OCI-LY1 (cell line): Measurements from ENCODE around the gene NR4A1.

Experiments used
- H2AFZ ChIP-seq: fragments of 200-600 bp; sonication (generic), shearing (Covaris generic); 2 replicates; pipeline ENCODE4 v1.6.0; 2014; ENCODE audit warnings: antibody characterized with exemption, mild to moderate bottlenecking, low read length
- H3F3A ChIP-seq: fragments of 200-600 bp; sonication (generic), shearing (Covaris generic); 2 replicates; pipeline ENCODE4 v1.6.0; 2014; ENCODE audit warnings: mild to moderate bottlenecking, antibody characterized with exemption, low read length, moderate library complexity; ENCODE audit not compliant: insufficient read depth
- H3K27ac ChIP-seq: fragments of 200-600 bp; sonication (generic); 2 replicates; pipeline ENCODE4 v1.5.1; 2014; ENCODE audit warnings: low read length, mixed run types, mild to moderate bottlenecking, low read depth; ENCODE audit not compliant: poor library complexity, severe bottlenecking
- H3K27me3 ChIP-seq: fragments of 200-600 bp; sonication (generic); 2 replicates; pipeline ENCODE4 v1.6.0; 2014; ENCODE audit warnings: antibody characterized with exemption, mild to moderate bottlenecking, low read length, moderate library complexity; ENCODE audit not compliant: insufficient read depth
- H3K36me3 ChIP-seq: fragments of 200-600 bp; sonication (generic); 2 replicates; pipeline ENCODE4 v1.6.1; 2014; ENCODE audit warnings: mild to moderate bottlenecking, antibody characterized with exemption, low read length, moderate library complexity, mixed read lengths; ENCODE audit not compliant: insufficient read depth
- H3K4me1 ChIP-seq: fragments of 200-600 bp; sonication (generic); 2 replicates; pipeline ENCODE4 v1.5.1; 2014; ENCODE audit warnings: mild to moderate bottlenecking, low read length, moderate library complexity; ENCODE audit not compliant: insufficient read depth, severe bottlenecking
- H3K4me2 ChIP-seq: fragments of 200-600 bp; sonication (generic), shearing (Covaris generic); 2 replicates; pipeline ENCODE4 v1.6.1; 2014; ENCODE audit warnings: low read length
- H3K4me3 ChIP-seq: fragments of 200-600 bp; sonication (generic); 2 replicates; pipeline ENCODE4 v1.5.1; 2014; ENCODE audit warnings: low read length, low read depth, mild to moderate bottlenecking, mixed read lengths; ENCODE audit not compliant: poor library complexity, severe bottlenecking
- H3K79me2 ChIP-seq: fragments of 200-600 bp; shearing (Covaris generic); 2 replicates; pipeline ENCODE4 v1.6.1; 2016; ENCODE audit warnings: mixed run types, low read length, mixed read lengths; ENCODE audit not compliant: insufficient read depth
- H3K9ac ChIP-seq: fragments of 200-600 bp; sonication (generic), shearing (Covaris generic); 2 replicates; pipeline ENCODE4 v1.6.1; 2014; ENCODE audit warnings: mild to moderate bottlenecking, low read length, mixed read lengths
- H3K9me2 ChIP-seq: fragments of 200-600 bp; sonication (generic), shearing (Covaris generic); 2 replicates; pipeline ENCODE4 v1.6.1; 2014; ENCODE audit warnings: low read depth, mild to moderate bottlenecking, low read length, mixed read lengths
- H3K9me3 ChIP-seq: fragments of 200-600 bp; shearing (Covaris generic); 2 replicates; pipeline ENCODE4 v1.6.1; 2014; ENCODE audit warnings: low read length, mixed read lengths
- H4K20me1 ChIP-seq: fragments of 200-600 bp; sonication (generic), shearing (Covaris generic); 2 replicates; pipeline ENCODE4 v1.6.0; 2016; ENCODE audit warnings: mild to moderate bottlenecking, low read length; ENCODE audit not compliant: insufficient read depth
- EZH2 ChIP-seq: fragments of 200-600 bp; sonication (generic), shearing (Covaris generic); IDR thresholded peaks from 2 replicates; pipeline ENCODE4 v1.8.0; 2017; ENCODE audit warnings: borderline replicate concordance, mixed run types, mild to moderate bottlenecking, antibody characterized with exemption, low read length, moderate library complexity, mixed read lengths
- TF ChIP-seq, protein P1 (sequence below): fragments of 200-600 bp; sonication (generic), shearing (Covaris generic); IDR thresholded peaks from 2 replicates; pipeline ENCODE4 v1.5.1; 2017; ENCODE audit warnings: mild to moderate bottlenecking, antibody characterized with exemption, low read length, moderate library complexity, mixed read lengths

The NR4A1 gene

DNA sequence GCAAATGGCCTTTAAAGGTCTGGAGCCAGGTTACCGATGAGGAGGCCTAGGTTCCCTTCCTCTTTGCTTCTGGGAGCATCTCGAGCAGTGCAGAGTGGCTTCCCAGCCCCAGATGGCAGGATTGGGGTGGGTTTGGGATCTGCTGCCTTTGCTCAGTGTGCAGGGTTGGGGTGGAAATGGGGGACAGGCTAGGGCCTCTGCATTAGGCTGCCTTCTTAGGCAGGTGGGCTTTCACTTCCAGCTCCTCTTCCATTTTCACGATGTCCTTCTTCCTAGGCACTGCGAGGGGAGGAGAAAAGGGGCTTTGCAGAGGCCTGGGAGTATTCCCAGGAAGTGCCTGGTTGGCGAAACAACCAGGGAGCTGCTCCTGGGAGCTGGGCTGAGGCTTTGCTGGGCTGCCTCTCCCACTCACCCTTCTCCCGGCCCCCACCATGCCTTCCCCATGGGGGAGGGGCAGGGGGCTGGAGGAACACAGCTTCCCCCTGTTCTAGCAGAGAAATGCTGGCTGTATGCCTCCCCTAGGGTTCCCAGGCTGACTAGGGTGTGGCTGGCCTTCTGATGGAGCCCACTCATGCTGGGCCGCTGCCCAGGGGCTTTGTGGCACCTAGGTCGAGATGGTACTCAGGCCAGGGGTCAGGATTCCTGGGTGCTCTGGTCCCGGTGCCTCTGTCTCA, 2.4 kb downstream of the NR4A1 start:
- Histone ChIP-seq H3F3A (no peaks in the 10 kb centered on the region), H3K4me1 (peaks cover 29% of the 10 kb centered on the region), H4K20me1 (no peaks in the 10 kb centered on the region), H3K36me3 (no peaks in the 10 kb centered on the region; the same call in 1 of the 2 replicates), H3K9me3 (no peaks in the 10 kb centered on the region), H3K9ac (no peak overlapping the region), H3K9me2 (no peaks in the 10 kb centered on the region), H3K27me3 (no peaks in the 10 kb centered on the region), H3K79me2 (no peaks in the 10 kb centered on the region), H3K27ac (no peak overlapping the region), H3K4me2 (no peak overlapping the region), H3K4me3 (no peak overlapping the region), H2AFZ (no peak overlapping the region)
- TF ChIP-seq, protein P1, sequence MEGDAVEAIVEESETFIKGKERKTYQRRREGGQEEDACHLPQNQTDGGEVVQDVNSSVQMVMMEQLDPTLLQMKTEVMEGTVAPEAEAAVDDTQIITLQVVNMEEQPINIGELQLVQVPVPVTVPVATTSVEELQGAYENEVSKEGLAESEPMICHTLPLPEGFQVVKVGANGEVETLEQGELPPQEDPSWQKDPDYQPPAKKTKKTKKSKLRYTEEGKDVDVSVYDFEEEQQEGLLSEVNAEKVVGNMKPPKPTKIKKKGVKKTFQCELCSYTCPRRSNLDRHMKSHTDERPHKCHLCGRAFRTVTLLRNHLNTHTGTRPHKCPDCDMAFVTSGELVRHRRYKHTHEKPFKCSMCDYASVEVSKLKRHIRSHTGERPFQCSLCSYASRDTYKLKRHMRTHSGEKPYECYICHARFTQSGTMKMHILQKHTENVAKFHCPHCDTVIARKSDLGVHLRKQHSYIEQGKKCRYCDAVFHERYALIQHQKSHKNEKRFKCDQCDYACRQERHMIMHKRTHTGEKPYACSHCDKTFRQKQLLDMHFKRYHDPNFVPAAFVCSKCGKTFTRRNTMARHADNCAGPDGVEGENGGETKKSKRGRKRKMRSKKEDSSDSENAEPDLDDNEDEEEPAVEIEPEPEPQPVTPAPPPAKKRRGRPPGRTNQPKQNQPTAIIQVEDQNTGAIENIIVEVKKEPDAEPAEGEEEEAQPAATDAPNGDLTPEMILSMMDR = no peak

- no peaks in the 10 kb centered on the region; the same call in 1 of the 2 replicates for H3K36me3 ChIP-seq
Measured at GRCh38 chr12:52054231-52054832, 3.1 kb downstream of the NR4A1 start.

DNA sequence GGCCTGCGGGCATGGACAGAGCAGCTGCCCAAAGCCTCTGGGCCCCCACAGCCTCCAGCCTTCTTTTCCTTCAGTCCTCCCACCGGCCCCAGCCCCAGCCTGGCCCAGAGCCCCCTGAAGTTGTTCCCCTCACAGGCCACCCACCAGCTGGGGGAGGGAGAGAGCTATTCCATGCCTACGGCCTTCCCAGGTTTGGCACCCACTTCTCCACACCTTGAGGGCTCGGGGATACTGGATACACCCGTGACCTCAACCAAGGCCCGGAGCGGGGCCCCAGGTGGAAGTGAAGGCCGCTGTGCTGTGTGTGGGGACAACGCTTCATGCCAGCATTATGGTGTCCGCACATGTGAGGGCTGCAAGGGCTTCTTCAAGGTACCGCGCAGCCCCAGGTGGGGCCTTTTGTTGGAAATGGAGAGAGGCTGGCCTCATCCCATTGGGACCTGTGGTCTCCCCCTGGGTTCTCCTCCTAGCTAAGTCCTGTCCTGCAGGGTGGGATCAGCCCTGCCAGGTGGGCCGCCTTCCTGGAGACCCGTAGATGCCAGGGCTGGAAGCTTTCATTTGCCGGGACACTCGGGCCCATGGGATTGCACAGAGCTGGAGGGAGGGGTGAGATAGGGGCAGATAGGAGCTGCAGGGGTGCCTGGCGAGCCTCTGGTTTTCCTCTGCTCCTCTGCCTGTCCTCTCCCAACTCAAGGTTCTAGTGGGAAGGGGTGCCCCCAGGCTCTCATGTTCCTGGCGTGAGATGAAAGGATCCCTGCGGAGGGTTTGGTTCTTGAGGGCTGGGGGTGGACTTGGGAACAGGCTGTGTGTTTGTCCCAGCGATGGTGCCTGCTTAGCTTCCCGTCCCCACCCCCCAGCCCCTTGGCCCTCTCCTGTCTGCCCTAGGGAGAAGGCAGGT, 3.8 kb downstream of the NR4A1 start:
- H3K27ac ChIP-seq = no peak overlapping the region
- H3K9me2 ChIP-seq = no peaks in the 10 kb centered on the region
- H3K27me3 ChIP-seq = no peaks in the 10 kb centered on the region
- H3K9ac ChIP-seq = no peak overlapping the region
- no peaks in the 10 kb centered on the region for H3K79me2 ChIP-seq
- H3K36me3 ChIP-seq = no peaks in the 10 kb centered on the region; the same call in 1 of the 2 replicates
- TF ChIP-seq EZH2 = no peak
- TF ChIP-seq, protein P1 = no peak
- H4K20me1 ChIP-seq = no peaks in the 10 kb centered on the region
- H3K9me3 ChIP-seq = no peaks in the 10 kb centered on the region
- H3K4me1 ChIP-seq = peaks cover 42% of the 10 kb centered on the region
- H2AFZ ChIP-seq = no peak overlapping the region
- H3K4me2 ChIP-seq = no peak overlapping the region
- no peak overlapping the region for H3K4me3 ChIP-seq
- H3F3A ChIP-seq = no peaks in the 10 kb centered on the region

More at GRCh38 chr12:52054231-52054832, 3.1 kb downstream of the NR4A1 start:
- TF ChIP-seq, protein P1 = no peak
- no peak for TF ChIP-seq EZH2
- H4K20me1 ChIP-seq = no peaks in the 10 kb centered on the region
- no peaks in the 10 kb centered on the region for H3F3A ChIP-seq
- H3K9ac ChIP-seq = no peak overlapping the region
- no peak overlapping the region for H3K27ac ChIP-seq
- no peaks in the 10 kb centered on the region for H3K9me3 ChIP-seq
- H2AFZ ChIP-seq = no peak overlapping the region
- no peaks in the 10 kb centered on the region for H3K79me2 ChIP-seq
- no peaks in the 10 kb centered on the region for H3K9me2 ChIP-seq
- no peaks in the 10 kb centered on the region for H3K27me3 ChIP-seq
- H3K4me3 ChIP-seq = no peak overlapping the region
- H3K4me1 ChIP-seq = peaks cover 35% of the 10 kb centered on the region
- no peak overlapping the region for H3K4me2 ChIP-seq
